HepG2 (cell line): ENCODE measurements around the gene ARCN1. TPM values are rescaled to one million over a fixed set of nuclear protein-coding genes. Genes with fewer than 3 reads are reported as not detected.

Experiments
- ATAC-seq: fragments of 200-7000 bp; cut with Tn5 transposase; 3 replicates; pipeline ENCODE4 v1.9.1; 2020; ENCODE audit warnings: mild to moderate bottlenecking, moderate library complexity
- BruUV-seq: library from RNA; stranded (reverse); fragments of 400-500 nt; replicated peaks from 2 replicates; lab custom pipeline; 2021; lab: Mats Ljungman, UMichigan
- CTCF ChIA-PET: fragments of 300-600 bp; formaldehyde crosslinking; extraction: SDS; loops from one replicate; lab custom pipeline; 2021; ENCODE audit warnings: low total read pairs, inconsistent platforms, low intra/inter-chr PET ratio; lab: Yijun Ruan, JAX
- POLR2A ChIA-PET: fragments of 350-600 bp; sonication (Branson Sonifier 250); formaldehyde crosslinking; loops from one replicate; lab custom pipeline; 2020; ENCODE audit warnings: antibody characterized with exemption, inconsistent platforms; lab: Yijun Ruan, JAX
- DNase-seq: peaks from one replicate; pipeline ENCODE4 v3.0.0-alpha.2; 2015; ENCODE audit warnings: low spot score
- FAIRE-seq: peaks from 3 replicates; lab custom pipeline; 2011; peaks lifted over from hg19 to GRCh38; lab: Jason Lieb, UNC
- H2AFZ ChIP-seq: one replicate; pipeline ENCODE4 v1.6.1; 2011; ENCODE audit warnings: low read length, inconsistent platforms
- H3K27ac ChIP-seq: fragments of 300-600 bp; 3 replicates; pipeline ENCODE4 v1.8.0; 2011; ENCODE audit warnings: mixed run types, mild to moderate bottlenecking, mixed read lengths, low read length, inconsistent platforms; ENCODE audit not compliant: insufficient read depth; ENCODE audit errors: extremely low read length
- H3K27me3 ChIP-seq, 2 experiments: fragments of 200-600 bp in 1 of 2; 2 replicates in 1 of 2; 3 replicates in 1 of 2; pipeline versions ENCODE4 v1.6.0 to v1.8.0; 2011; ENCODE audit warnings: low read length in 2 of 2, mild to moderate bottlenecking in 2 of 2, moderate library complexity in 2 of 2, inconsistent platforms in 1 of 2; ENCODE audit not compliant: insufficient read depth in 2 of 2, control insufficient read depth in 1 of 2
- H3K36me3 ChIP-seq, 2 experiments: fragments of 200-600 bp in 1 of 2; replicated peaks in 1 of 2; 2 replicates in 1 of 2; 3 replicates in 1 of 2; pipeline versions ENCODE4 v1.5.1 to v1.8.0; 2011; ENCODE audit warnings: low read length in 2 of 2, inconsistent platforms in 1 of 2; ENCODE audit not compliant: insufficient read depth in 2 of 2, control insufficient read depth in 1 of 2
- H3K4me1 ChIP-seq: 2 replicates; pipeline ENCODE4 v1.5.1; 2012; ENCODE audit warnings: low read length, inconsistent platforms; ENCODE audit not compliant: insufficient read depth
- H3K4me2 ChIP-seq: 2 replicates; pipeline ENCODE4 v1.6.0; 2011; ENCODE audit warnings: low read depth, low read length, inconsistent platforms
- H3K4me3 ChIP-seq, 3 experiments: fragments of 200-600 bp in 1 of 3; sonication (generic), shearing (Covaris generic) in 1 of 3; replicated peaks in 1 of 3; 2 replicates each; pipeline ENCODE4 v1.5.1; 2011 to 2016; ENCODE audit warnings: low read length in 3 of 3, inconsistent platforms in 2 of 3, low read depth in 2 of 3, mild to moderate bottlenecking in 2 of 3, control low read depth in 1 of 3, mixed read lengths in 1 of 3; ENCODE audit not compliant: insufficient read depth in 1 of 3
- H3K79me2 ChIP-seq: one replicate; pipeline ENCODE4 v1.6.1; 2011; ENCODE audit warnings: low read length, inconsistent platforms; ENCODE audit not compliant: insufficient read depth
- H3K9ac ChIP-seq: 2 replicates; pipeline ENCODE4 v1.6.0; 2011; ENCODE audit warnings: mild to moderate bottlenecking, low read depth, low read length, inconsistent platforms; ENCODE audit not compliant: insufficient read depth
- H3K9me3 ChIP-seq: 2 replicates; pipeline ENCODE4 v1.5.1; 2012; ENCODE audit warnings: mild to moderate bottlenecking, low read length
- H4K20me1 ChIP-seq: 2 replicates; pipeline ENCODE4 v1.6.0; 2011; ENCODE audit warnings: inconsistent platforms, mild to moderate bottlenecking, low read length, moderate library complexity; ENCODE audit not compliant: insufficient read depth
- AGO2 ChIP-seq: fragments of 200-400 bp; formaldehyde crosslinking; optimal IDR thresholded peaks from 2 replicates; pipeline ENCODE3; 2017; ENCODE audit warnings: mild to moderate bottlenecking, low read depth, low read length, moderate library complexity
- CCDC6 ChIP-seq: sonication (generic); formaldehyde crosslinking; IDR thresholded peaks from 2 replicates; pipeline ENCODE4 v1.8.1; 2022; ENCODE audit warnings: mild to moderate bottlenecking, missing genetic modification reagents, moderate library complexity
- ETV6 ChIP-seq: sonication (generic); formaldehyde crosslinking; conservative IDR thresholded peaks from 2 replicates; pipeline ENCODE4 v1.4.0; 2020; ENCODE audit warnings: missing genetic modification reagents
- ZNF563 ChIP-seq: sonication (generic); formaldehyde crosslinking; IDR thresholded peaks from 2 replicates; pipeline ENCODE4 v1.8.0; 2022; ENCODE audit warnings: mild to moderate bottlenecking, moderate library complexity, missing genetic modification reagents
- ZNF564 ChIP-seq: sonication (generic); formaldehyde crosslinking; IDR thresholded peaks from 2 replicates; pipeline ENCODE4 v1.8.1; 2023; ENCODE audit warnings: mild to moderate bottlenecking, missing genetic modification reagents
- ZNF850 ChIP-seq: sonication (generic); formaldehyde crosslinking; conservative IDR thresholded peaks from 2 replicates; pipeline ENCODE4 v1.9.0; 2021; ENCODE audit warnings: mild to moderate bottlenecking, missing genetic modification reagents
- WGBS: methylation state at CpG from one replicate; pipeline ENCODE4 v1.1.6; 2017; ENCODE audit warnings: low lambda C conversion rate; 5-methylcytosine and 5-hydroxymethylcytosine counted together
- in situ Hi-C: cut with HindIII; loops from 2 replicates; pipeline ENCODE4 v1.10.0; 2017; ENCODE audit warnings: low pct_unique_long_range_greater_than_20kb; ENCODE audit not compliant: extremely low pct_ligation_motif_present
- intact Hi-C: fragments of 100-400 bp; cut with micrococcal nuclease; formaldehyde crosslinking; loops from one replicate; pipeline ENCODE4 v1.10.0; 2022; ENCODE audit not compliant: unreplicated experiment
- polyA plus RNA-seq, 8 experiments: library from polyadenylated mRNA; depleted of rRNA in 3 of 8; stranded (reverse) in 7 of 8; unstranded in 1 of 8; fragments of >200 nt; fragmentation: Illumina TruSeq in 4 of 8; extraction: Trizol in 4 of 8; gene quantifications; 2 replicates each; pipeline versions ENCODE4 v1.2.1 to v1.2.3, GENCODE V29; 2011 to 2016; ENCODE audit warnings: low read depth in 4 of 8, missing spikeins in 1 of 8, mixed read lengths in 1 of 8; ENCODE audit not compliant: insufficient read depth in 1 of 8
- total RNA-seq, 5 experiments: library from RNA; depleted of rRNA; stranded (reverse); fragments of >200 nt; fragmentation: Illumina TruSeq; extraction: Trizol; gene quantifications; 2 replicates each; pipeline ENCODE4 v1.2.3, GENCODE V29; 2016; ENCODE audit warnings: low read depth in 1 of 5
- TF ChIP-seq, protein P1 (sequence below): sonication (generic); formaldehyde crosslinking; conservative IDR thresholded peaks from 2 replicates; pipeline ENCODE4 v1.4.0; 2020; ENCODE audit warnings: missing genetic modification reagents

Gene ARCN1
- total and polyA plus RNA-seq, 2 of the 13 experiments (the other 11 are each of a cell fraction or from before 2014, with no cell fraction given), result 148 to 200 TPM

DNA sequence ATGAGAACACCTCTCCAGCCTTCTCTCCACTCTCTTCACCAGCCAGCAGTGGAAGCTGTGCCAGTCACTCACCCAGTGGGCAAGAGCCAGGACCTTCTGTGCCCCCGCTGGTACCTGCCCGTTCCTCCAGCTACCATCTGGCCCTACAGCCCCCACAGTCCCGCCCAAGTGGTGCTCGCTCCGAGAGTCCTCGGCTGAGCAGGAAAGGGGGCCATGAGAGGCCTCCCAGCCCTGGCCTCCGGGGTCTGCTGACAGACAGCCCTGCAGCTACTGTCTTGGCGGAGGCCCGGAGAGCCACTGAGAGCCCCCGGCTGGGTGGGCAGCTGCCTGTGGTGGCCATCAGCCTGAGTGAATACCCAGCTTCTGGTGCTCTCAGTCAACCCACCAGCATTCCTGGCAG, 55.4 kb downstream of the ARCN1 start:
- Histone ChIP-seq H3K79me2 (peaks cover under 1% of the 10 kb centered on the region), H3K27ac (no peak overlapping the region), H3K27me3 (no peaks in the 10 kb centered on the region), H3K4me3 (no peak overlapping the region), H3K36me3 (peaks cover 14 to 22% of the 10 kb centered on the region in 2 experiments; a peak in 4 of 5 replicates), H3K4me1 (peaks cover 11% of the 10 kb centered on the region), H4K20me1 (no peaks in the 10 kb centered on the region), H3K4me2 (no peak overlapping the region), H3K9me3 (no peaks in the 10 kb centered on the region), H2AFZ (no peak overlapping the region), H3K9ac (no peak overlapping the region)
- ChIA-PET POLR2A (no interaction called here), CTCF (no interaction called here)
- BruUV-seq, result no TSS peak
- in situ Hi-C loops, result no loop called here
- 95% methylated on average over 7 of the region's 10 CpGs for WGBS
- FAIRE-seq (no peak), DNase-seq (no peak), ATAC-seq (no peak)
- intact Hi-C loops, result no loop called here
- TF ChIP-seq, protein P1, sequence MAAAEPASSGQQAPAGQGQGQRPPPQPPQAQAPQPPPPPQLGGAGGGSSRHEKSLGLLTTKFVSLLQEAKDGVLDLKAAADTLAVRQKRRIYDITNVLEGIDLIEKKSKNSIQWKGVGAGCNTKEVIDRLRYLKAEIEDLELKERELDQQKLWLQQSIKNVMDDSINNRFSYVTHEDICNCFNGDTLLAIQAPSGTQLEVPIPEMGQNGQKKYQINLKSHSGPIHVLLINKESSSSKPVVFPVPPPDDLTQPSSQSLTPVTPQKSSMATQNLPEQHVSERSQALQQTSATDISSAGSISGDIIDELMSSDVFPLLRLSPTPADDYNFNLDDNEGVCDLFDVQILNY, result no peak
- TF ChIP-seq ZNF850 (CRISPR knock-in tag) (no peak), ZNF563 (CRISPR knock-in tag) (no peak)

DNA sequence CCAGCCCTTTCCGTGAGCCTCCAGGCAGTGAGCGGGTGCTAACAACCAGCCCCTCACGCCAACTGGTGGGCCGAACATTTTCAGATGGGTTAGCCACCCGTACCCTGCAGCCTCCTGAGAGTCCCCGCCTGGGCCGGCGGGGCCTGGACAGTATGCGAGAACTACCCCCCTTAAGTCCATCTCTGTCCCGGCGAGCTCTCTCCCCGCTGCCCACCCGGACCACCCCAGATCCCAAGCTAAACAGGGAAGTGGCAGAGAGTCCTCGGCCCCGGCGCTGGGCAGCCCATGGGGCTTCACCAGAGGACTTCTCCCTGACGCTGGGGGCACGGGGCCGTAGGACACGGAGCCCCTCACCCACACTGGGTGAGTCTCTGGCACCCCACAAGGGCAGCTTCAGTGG, 55.8 kb downstream of the ARCN1 start:
- Histone ChIP-seq H2AFZ (no peak overlapping the region), H3K27me3 (no peaks in the 10 kb centered on the region), H3K36me3 (peaks cover 14 to 22% of the 10 kb centered on the region in 2 experiments; a peak in 4 of 5 replicates), H3K79me2 (no peaks in the 10 kb centered on the region), H3K4me1 (peaks cover 7% of the 10 kb centered on the region), H3K27ac (no peak overlapping the region), H4K20me1 (no peaks in the 10 kb centered on the region), H3K4me2 (no peak overlapping the region), H3K9ac (no peak overlapping the region), H3K4me3 (no peak overlapping the region), H3K9me3 (no peaks in the 10 kb centered on the region)
- no TSS peak for BruUV-seq
- POLR2A ChIA-PET, result no interaction called here
- no peak for ATAC-seq
- TF ChIP-seq CCDC6 (no peak), ZNF564 (no peak), AGO2 (peak; percentile 73), ETV6 (CRISPR knock-in tag) (no peak)
- in situ Hi-C loops, result no loop called here
- intact Hi-C loops, result no loop called here
- 100% methylated on average over 10 of the region's 20 CpGs for WGBS
- FAIRE-seq, result no peak
- DNase-seq, result no peak
- CTCF ChIA-PET, result no interaction called here
